Activated T-cell treated with anti-CD3 and anti-CD28 coated beads, Interleukin-2, amount 50 U/mL, for 48 hours (primary cell): ENCODE measurements around the gene SPG11.
"Not testable (repeated sequence)": the region's sequence is repeated elsewhere in the genome, so short reads cannot be mapped to it uniquely, and the experiment has no call there.

Experiments used
- DNase-seq, 2 experiments: peaks; one replicate each; pipeline ENCODE4 v3.0.0-alpha.2; 2020

SPG11 gene

GRCh38 chr15:44663410-44664308, at the start of gene SPG11:
Gene SPG11, minus strand, starts transcription at chr15:44663662. Its CDS starts 15 bp downstream, at chr15:44663647.
- DNase-seq, result peak; percentile 98 to 99

- peak; percentile 72 to 73 for DNase-seq
Observed at GRCh38 chr15:44712346-44713005, 49.0 kb upstream of the SPG11 start.

- DNase-seq, result peak in 1 of 2 experiments; percentile 73
Observed at GRCh38 chr15:44711743-44712345, 48.4 kb upstream of the SPG11 start.

GRCh38 chr15:44711096-44711742, 47.8 kb upstream of the SPG11 start, which contains the start of the genes B2M and PATL2:
Gene B2M, plus strand, starts transcription at chr15:44711517. Its CDS starts 30 bp downstream, at chr15:44711547.
Gene PATL2, minus strand, starts transcription at chr15:44711323. Its CDS starts 34,833 bp downstream, at chr15:44676490.
- peak; percentile 98 for DNase-seq

GRCh38 chr15:44710236-44711095, 47.0 kb upstream of the SPG11 start:
- peak; percentile 64 to 65 for DNase-seq

- DNase-seq, result no peak
Observed at GRCh38 chr15:44706946-44707636, 43.6 kb upstream of the SPG11 start.

GRCh38 chr15:44706401-44706800, 42.9 kb upstream of the SPG11 start:
- no peak for DNase-seq

GRCh38 chr15:44705986-44706385, 42.5 kb upstream of the SPG11 start:
- no peak for DNase-seq

GRCh38 chr15:44700676-44701075, 37.2 kb upstream of the SPG11 start:
- DNase-seq, result not testable (repeated sequence)

GRCh38 chr15:44698641-44699040, 35.2 kb upstream of the SPG11 start:
- DNase-seq, result no peak

GRCh38 chr15:44697014-44697413, 33.6 kb upstream of the SPG11 start:
- no peak for DNase-seq

GRCh38 chr15:44695294-44695693, 31.8 kb upstream of the SPG11 start:
- DNase-seq, result no peak

- no peak for DNase-seq
Observed at GRCh38 chr15:44694416-44694815, 31.0 kb upstream of the SPG11 start.

GRCh38 chr15:44692659-44693058, 29.2 kb upstream of the SPG11 start:
- DNase-seq, result no peak

- not testable (repeated sequence) for DNase-seq
Observed at GRCh38 chr15:44690245-44690644, 26.8 kb upstream of the SPG11 start.

GRCh38 chr15:44689318-44689717, 25.9 kb upstream of the SPG11 start:
- DNase-seq, result not testable (repeated sequence)

GRCh38 chr15:44682809-44683682, 19.6 kb upstream of the SPG11 start:
- DNase-seq, result peak; percentile 77 to 83

- DNase-seq, result no peak
Observed at GRCh38 chr15:44682211-44682610, 18.7 kb upstream of the SPG11 start.

- DNase-seq, result peak; percentile 54 to 67
Observed at GRCh38 chr15:44676676-44677075, 13.2 kb upstream of the SPG11 start.

- DNase-seq, result no peak
Observed at GRCh38 chr15:44675911-44676310, 12.4 kb upstream of the SPG11 start.
